ENCODE data around the gene SHISA4.
A peak's percentile ranks its signal among the peaks of the same experiment; 100 is the strongest.

Gene SHISA4

GRCh38 chr1:201895913-201896807 lies 7.5 kb downstream of the SHISA4 start:
- ATAC-seq (ENCODE audit: insufficient read depth, low read depth): peak; percentile 99
- H3K9ac ChIP-seq (ENCODE audit: low read depth, low read length): no peak overlapping the region
- H2AFZ ChIP-seq (ENCODE audit: low read depth, low read length): peak overlapping the region; percentile 79

GRCh38 chr1:201896951-201897391 lies 8.3 kb downstream of the SHISA4 start:
- Histone ChIP-seq H3K36me3 (ENCODE audit: insufficient read depth, low read length) (no peaks in the 10 kb centered on the region), H4K20me1 (ENCODE audit: insufficient read depth, low read length) (peaks cover 3% of the 10 kb centered on the region; the same call in 1 of the 2 replicates), H3K4me1 (ENCODE audit: insufficient read depth, low read length) (peaks cover 7% of the 10 kb centered on the region), H3K27me3 (ENCODE audit: insufficient read depth, low read length, poor library complexity) (peaks cover 6% of the 10 kb centered on the region), H3K4me2 (ENCODE audit: insufficient read depth, low read length) (no peak overlapping the region), H3K9ac (ENCODE audit: low read depth, low read length) (no peak overlapping the region), H3K79me2 (ENCODE audit: insufficient read depth, low read length) (no peaks in the 10 kb centered on the region), H3K4me3 (ENCODE audit: low read depth in 1 of 2, low read length in 2 of 2) (no peak overlapping the region), H2AFZ (ENCODE audit: low read depth, low read length) (0 out of 2 replicates have a peak overlapping the region, but pooled peaks have one; percentile 79), H3K9me3 (ENCODE audit: insufficient read depth, low read length, severe bottlenecking) (no peaks in the 10 kb centered on the region), H3K27ac (ENCODE audit: low read length) (no peak overlapping the region)
- DNase-seq (no peak), ATAC-seq (ENCODE audit: insufficient read depth, low read depth) (no peak)
- peak; percentile 38 for TF ChIP-seq CTCF (IDR thresholded peaks at IDR 0.05; ENCODE audit: borderline replicate concordance, extremely low read depth, low read length, poor library complexity, severe bottlenecking)
- no peak for TF ChIP-seq EZH2 (IDR thresholded peaks at IDR 0.05; ENCODE audit: borderline replicate concordance, low read depth, low read length, severe bottlenecking)

More at GRCh38 chr1:201895913-201896807, 7.5 kb downstream of the SHISA4 start:
- H3K36me3 ChIP-seq (ENCODE audit: insufficient read depth, low read length): no peaks in the 10 kb centered on the region
- H3K27me3 ChIP-seq (ENCODE audit: insufficient read depth, low read length, poor library complexity): peaks cover 6% of the 10 kb centered on the region
- DNase-seq: peak; percentile 89
- H3K4me3 ChIP-seq (ENCODE audit: low read depth in 1 of 2, low read length in 2 of 2): peak overlapping the region in 1 of 2 experiments; percentile 35; a peak in 2 of 4 replicates
- peaks cover 3% of the 10 kb centered on the region; the same call in 1 of the 2 replicates for H4K20me1 ChIP-seq (ENCODE audit: insufficient read depth, low read length)
- no peaks in the 10 kb centered on the region for H3K9me3 ChIP-seq (ENCODE audit: insufficient read depth, low read length, severe bottlenecking)
- TF ChIP-seq EZH2 (IDR thresholded peaks at IDR 0.05; ENCODE audit: borderline replicate concordance, low read depth, low read length, severe bottlenecking) (no peak), CTCF (IDR thresholded peaks at IDR 0.05; ENCODE audit: borderline replicate concordance, extremely low read depth, low read length, poor library complexity, severe bottlenecking) (peak; percentile 100)
- peak overlapping the region; percentile 59 for H3K4me2 ChIP-seq (ENCODE audit: insufficient read depth, low read length)
- peaks cover 7% of the 10 kb centered on the region for H3K4me1 ChIP-seq (ENCODE audit: insufficient read depth, low read length)
- H3K79me2 ChIP-seq (ENCODE audit: insufficient read depth, low read length): no peaks in the 10 kb centered on the region
- H3K27ac ChIP-seq (ENCODE audit: low read length): 0 out of 2 replicates have a peak overlapping the region, but pooled peaks have one; percentile 1

GRCh38 chr1:201898240-201898894 lies 9.7 kb downstream of the SHISA4 start:
- H3K9ac ChIP-seq (ENCODE audit: low read depth, low read length): no peak overlapping the region
- no peak overlapping the region for H2AFZ ChIP-seq (ENCODE audit: low read depth, low read length)
- no peak overlapping the region for H3K4me3 ChIP-seq (ENCODE audit: low read depth in 1 of 2, low read length in 2 of 2)
- ATAC-seq (ENCODE audit: insufficient read depth, low read depth) (no peak), DNase-seq (no peak)
- H3K4me2 ChIP-seq (ENCODE audit: insufficient read depth, low read length): no peak overlapping the region
- no peaks in the 10 kb centered on the region for H3K79me2 ChIP-seq (ENCODE audit: insufficient read depth, low read length)
- peaks cover 2% of the 10 kb centered on the region for H3K27me3 ChIP-seq (ENCODE audit: insufficient read depth, low read length, poor library complexity)
- TF ChIP-seq EZH2 (IDR thresholded peaks at IDR 0.05; ENCODE audit: borderline replicate concordance, low read depth, low read length, severe bottlenecking) (no peak), CTCF (IDR thresholded peaks at IDR 0.05; ENCODE audit: borderline replicate concordance, extremely low read depth, low read length, poor library complexity, severe bottlenecking) (no peak)
- no peaks in the 10 kb centered on the region for H3K36me3 ChIP-seq (ENCODE audit: insufficient read depth, low read length)
- 0 out of 2 replicates have a peak, but pooled peaks cover 3% of the 10 kb centered on the region for H4K20me1 ChIP-seq (ENCODE audit: insufficient read depth, low read length)
- H3K4me1 ChIP-seq (ENCODE audit: insufficient read depth, low read length): peaks cover 7% of the 10 kb centered on the region
- no peaks in the 10 kb centered on the region for H3K9me3 ChIP-seq (ENCODE audit: insufficient read depth, low read length, severe bottlenecking)
- H3K27ac ChIP-seq (ENCODE audit: low read length): no peak overlapping the region

Data from DND-41 (cell line).